HG03159 (cell line): ENCODE measurements around the gene AREG.
A peak's percentile ranks its signal among the peaks of the same experiment; 100 is the strongest.
"Not testable (repeated sequence)": the region's sequence is repeated elsewhere in the genome, so short reads cannot be mapped to it uniquely, and the experiment has no call there.

Source experiments
- ATAC-seq: cut with Tn5 transposase; IDR thresholded peaks from one replicate; pipeline ENCODE4 v1.9.1; 2021; ENCODE audit warnings: mild to moderate bottlenecking, moderate library complexity; ENCODE audit not compliant: unreplicated experiment

AREG gene, protein sequence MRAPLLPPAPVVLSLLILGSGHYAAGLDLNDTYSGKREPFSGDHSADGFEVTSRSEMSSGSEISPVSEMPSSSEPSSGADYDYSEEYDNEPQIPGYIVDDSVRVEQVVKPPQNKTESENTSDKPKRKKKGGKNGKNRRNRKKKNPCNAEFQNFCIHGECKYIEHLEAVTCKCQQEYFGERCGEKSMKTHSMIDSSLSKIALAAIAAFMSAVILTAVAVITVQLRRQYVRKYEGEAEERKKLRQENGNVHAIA

DNA sequence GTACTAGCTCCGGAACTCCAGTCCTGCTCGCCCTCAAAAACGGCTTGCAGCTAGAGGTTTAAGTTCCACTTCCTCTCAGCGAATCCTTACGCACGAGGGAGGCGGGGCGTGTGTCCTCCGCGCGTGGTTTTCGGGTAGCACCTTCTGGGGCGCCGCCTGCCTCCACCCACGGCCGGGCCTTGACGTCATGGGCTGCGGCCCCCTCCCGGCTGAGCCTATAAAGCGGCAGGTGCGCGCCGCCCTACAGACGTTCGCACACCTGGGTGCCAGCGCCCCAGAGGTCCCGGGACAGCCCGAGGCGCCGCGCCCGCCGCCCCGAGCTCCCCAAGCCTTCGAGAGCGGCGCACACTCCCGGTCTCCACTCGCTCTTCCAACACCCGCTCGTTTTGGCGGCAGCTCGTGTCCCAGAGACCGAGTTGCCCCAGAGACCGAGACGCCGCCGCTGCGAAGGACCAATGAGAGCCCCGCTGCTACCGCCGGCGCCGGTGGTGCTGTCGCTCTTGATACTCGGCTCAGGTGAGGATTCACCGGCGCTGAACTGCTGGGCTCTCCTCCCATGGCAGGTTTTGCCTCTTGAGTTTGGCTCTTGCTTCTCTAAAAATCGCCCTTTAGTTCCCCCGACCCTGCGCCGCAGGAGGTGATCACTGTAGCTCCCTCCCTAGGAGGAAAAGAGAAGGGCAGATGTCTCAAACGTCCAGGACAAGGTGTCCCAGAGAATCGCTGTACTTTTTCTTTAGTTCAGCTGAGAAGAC lies at the start of gene AREG:
Gene AREG (plus strand): TSS at position 246 of the 752 bp plus-strand sequence. CDS start 210 bp downstream, at position 456.
- ATAC-seq: peak; percentile 88

DNA sequence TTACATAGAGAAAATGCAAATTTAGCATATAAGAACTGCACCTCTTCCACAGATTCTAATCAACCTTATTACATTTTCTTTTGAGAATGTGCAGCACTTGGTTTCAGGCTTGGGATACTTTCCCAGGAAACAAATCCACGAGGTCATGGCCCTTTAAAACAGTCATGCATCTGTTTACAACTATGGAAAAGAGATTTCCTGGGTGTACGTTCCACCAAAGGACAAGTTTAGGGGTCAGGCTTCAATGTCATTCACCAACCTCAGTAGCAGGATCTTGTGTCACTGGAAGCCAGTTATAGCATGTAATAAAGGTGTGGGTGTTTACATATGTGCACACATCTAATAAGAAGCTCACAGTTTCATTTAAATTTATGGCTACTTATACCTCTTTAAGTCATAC lies 49.3 kb upstream of the AREG start:
- no peak for ATAC-seq

DNA sequence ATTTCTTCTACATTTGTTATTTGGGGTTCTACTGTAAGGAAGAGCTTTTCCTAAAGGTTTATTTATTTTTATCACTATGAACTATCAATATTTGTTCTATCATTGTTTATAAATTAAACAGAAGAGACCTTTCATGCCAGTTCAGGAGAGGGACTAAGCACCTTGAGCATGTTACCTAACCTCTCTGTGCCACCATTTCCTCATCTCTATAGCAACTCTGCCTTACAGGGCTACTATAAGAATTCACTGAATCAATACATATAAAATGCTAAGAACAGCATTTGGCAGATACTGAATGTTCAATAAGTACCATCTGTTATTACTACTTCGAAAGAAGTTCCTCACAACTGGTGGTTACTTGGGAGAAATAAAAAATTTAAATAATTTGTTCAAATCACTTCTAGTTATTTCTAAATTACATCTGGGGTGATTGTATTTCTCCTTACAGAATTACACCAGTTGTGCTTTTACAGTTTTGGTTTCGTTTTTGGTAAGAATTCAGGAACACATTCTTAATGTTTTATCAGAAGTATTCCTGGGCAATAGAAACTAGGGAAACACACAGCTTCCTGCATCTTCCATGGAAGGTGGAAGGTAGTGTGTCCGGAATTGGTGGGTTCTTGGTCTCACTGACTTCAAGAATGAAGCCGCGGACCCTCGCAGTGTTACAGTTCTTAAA lies 47.0 kb upstream of the AREG start:
- ATAC-seq: peak; percentile 50

DNA sequence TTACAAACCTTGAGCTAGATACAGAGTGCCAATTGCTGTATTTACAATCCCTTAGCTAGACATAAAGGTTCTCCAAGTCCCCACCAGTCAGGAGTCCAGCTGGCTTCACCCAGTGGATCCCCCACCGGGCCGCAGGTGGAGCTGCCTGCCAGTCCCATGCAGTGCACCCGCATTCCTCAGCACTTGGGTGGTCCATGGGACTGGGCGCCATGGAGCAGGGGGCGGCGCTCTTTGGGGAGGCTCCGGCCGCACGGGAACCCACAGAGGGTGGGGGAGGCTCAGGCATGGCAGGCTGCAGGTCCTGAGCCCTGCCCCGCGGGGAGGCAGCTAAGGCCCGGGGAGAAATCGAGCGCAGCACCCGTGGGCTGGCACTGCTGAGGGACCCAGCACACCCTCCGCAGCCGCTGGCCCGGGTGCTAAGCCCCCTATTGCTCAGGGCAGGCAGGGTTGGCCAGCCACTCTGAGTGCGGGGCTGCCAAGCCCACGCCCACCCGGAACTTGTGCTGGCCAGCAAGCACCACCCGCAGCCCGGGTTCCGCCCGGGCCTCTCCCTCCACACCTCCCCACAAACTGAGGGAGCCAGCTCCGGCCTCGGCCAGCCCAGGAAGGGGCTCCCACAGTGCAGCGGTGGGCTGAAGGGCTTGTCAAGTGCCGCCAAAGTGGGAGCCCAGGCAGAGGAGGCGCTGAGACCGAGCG lies 45.9 kb upstream of the AREG start:
- not testable (repeated sequence) for ATAC-seq

DNA sequence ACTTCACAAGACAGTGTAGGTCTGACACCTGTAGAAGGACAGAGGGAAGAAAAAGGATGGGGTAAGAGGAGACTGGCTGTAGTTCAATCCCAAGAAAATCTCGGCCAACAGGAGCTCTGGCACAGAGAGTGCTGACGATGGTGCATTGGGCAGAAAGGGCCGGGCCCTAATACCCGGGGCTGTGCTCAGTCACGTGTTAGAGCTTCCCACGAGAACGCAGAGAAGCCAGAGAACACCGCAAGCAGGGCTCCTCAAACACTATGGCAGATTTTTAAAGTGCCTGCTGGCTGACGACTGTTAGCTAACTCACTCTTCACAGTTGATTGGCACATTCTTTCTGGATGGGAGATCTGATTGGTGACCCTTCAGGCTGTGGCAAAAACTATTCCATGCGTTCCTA lies 44.5 kb upstream of the AREG start:
- no peak for ATAC-seq

DNA sequence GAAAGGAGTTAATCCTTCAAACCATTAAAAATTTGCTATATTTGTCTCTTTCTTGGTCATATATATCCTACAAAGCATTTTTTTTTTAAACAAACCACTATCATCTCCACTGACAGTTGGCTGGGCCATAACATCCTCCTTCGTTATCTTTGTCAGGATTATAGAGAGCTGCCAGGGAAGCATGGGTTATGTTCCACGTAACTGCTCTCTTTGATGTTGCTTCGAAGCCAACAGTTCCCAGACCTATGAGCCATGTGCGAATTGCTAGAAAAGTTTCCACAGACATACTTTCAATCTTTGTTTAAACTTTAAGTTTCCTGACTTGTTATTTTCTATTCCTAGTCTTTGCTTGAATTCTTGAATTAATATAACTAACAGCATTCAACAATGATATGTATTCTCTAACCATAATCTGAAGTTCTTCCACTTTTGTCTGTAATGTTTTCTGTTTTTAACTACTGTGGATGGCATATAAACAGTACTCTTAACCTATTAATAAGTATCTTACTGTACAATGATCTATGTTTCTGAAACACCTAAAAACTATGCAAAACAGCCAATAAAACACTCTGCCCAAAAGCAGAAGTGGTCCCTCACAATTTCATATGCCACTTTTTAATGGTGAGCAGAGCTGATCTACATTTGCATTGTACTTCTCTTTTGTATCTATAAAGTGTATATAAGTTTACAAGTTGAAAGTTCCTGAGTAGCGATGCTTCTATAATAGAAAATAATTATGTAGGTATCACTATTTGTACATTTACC lies 42.1 kb upstream of the AREG start:
- ATAC-seq: peak; percentile 99

DNA sequence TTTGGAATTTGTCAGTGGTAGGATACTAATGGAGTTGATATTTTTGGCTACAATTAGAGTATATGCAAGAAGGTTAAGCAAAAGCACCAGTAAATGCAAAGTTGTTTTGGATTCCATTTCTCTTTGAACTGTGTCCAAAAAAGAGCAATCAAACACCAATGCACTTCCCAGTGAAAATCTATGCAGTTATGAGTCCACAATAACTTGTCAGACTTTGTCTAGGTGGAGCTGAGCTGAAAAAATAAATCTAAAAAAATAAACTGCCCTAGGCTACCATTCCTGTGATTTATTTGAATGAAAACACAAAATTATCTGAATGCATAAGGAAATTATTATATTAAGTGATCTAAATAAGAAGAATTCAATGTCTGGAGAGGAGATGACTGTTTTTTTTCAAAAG lies 37.0 kb upstream of the AREG start:
- no peak for ATAC-seq

DNA sequence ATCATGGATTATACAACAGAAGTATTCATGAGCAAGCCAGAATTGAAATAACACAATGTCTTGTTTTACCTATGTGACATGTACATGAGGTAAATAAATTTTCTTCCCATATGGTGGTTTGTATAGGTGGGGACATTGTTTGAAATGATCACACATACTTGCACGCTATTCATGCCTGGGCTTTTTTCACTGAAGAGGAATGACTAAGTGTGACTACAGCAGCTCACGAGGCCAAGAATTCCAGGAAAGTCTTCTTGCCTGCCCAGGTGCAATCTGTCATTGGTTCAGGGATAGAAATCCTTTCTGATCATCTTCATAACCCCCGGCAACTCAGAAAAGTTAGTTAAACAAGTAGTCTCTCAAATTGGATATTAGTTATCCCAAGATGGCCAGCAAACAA lies 36.3 kb upstream of the AREG start:
- ATAC-seq: no peak

DNA sequence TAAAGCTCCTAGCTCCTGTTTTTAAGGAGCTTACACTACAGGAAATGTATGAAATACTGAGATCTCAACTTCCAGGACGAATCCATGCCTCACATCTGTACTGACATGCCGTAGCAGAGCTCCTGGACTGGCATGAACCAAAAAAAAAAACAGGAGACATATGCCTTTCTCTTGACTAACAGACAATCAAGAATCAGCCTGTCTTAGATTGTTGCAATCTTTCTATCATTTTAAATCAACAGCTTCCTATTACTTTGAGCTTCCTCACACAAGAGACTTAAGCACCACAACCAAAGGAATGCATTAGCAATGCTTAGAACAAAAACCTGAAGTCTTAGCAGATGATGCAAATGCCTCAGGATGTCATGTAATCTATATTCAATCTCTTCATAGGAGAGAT lies 34.7 kb upstream of the AREG start:
- no peak for ATAC-seq

DNA sequence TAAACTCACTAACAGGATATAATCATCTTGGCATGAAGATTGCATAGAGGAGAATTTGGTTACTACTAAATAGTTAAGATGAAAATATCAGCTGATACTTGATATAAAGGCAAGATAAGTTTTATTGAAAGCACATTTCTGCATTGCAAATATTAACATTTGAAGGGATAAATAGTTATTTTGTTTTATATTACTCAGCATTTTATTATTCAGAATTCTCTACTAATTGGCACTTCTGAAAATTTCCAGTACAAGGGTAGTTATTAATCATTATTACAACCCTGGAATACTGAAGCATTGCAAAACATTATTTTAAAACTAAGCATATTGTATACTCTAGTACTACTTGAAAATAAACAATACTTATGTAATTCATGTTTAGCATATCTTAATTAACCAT lies 32.7 kb upstream of the AREG start:
- no peak for ATAC-seq

DNA sequence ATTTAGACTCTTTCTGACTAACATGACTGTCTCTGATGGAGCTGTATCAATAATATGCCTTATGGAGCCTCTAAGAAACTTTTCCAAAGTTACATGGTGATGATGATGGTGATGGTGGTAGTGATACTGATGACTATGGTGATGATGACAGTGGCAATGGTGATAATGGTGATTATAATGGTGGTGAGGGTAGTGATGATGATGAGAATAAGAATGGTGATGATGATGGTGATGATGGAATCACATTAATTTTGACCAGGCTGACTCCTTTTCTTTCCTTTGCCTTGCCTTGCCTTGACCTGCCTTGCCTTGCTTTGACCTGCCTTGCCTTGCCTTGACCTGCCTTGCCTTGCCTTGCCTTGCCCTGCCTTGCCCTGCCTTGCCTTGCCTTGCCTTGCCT lies 31.7 kb upstream of the AREG start:
- ATAC-seq: no peak

DNA sequence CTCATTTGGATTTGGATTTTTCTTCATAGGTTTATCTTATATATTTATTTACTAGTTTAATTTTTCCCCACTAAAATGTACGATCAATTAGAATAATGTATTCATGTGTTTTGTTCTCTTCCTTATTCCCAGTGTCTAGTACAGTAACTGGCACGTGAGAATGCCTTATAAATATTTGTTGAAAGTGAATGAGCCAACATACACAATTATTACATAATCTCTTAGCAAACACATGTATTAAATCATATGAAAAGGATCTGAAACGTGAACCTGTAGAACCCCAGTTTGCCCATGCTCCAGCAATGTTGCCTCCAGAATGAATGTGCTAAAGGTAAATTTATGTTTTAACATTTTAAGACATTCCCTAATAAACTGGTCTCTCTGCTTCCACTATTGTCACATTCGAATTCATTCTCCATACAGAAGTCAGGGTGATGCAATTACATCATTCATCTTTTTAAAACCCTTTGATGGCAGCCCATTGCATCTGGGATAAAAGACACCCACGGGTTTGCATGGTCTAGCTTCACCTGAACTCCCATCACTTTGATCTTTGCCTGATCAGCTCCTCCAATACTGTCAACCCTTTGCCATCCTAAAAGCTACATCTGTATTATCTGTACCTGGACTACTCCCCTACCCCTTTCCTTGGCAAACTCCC lies 30.7 kb upstream of the AREG start:
- ATAC-seq: no peak

DNA sequence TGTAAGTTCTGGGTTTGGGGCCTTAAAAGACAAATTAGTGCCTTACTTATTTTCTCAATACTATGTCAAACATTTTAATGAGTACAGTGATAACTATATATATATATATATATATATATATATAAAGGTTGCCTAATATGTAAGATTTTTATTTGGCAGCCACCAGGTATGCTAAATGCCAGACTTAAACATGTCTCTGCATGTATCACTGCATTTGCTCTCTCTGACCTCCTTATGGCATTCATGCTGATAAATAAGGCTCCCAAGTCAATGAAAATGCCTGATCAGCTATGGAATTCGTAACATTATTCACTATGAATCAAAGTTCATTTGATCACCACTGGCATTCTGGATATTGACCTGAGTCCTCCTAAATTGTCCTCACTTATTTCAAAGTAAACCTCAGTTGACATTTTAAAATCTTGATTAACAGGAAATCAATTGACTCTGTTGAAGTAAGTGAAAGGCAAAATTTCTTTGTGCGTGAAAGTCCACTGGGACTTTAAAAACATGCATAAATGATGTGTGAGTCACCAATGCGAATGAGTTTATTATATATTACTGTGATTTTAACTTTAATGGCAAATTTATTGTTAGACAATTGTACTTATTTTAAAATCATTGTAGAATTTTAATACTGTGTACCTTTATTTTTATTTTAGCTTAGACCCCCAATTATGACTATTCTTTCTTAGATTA lies 29.2 kb upstream of the AREG start:
- no peak for ATAC-seq

DNA sequence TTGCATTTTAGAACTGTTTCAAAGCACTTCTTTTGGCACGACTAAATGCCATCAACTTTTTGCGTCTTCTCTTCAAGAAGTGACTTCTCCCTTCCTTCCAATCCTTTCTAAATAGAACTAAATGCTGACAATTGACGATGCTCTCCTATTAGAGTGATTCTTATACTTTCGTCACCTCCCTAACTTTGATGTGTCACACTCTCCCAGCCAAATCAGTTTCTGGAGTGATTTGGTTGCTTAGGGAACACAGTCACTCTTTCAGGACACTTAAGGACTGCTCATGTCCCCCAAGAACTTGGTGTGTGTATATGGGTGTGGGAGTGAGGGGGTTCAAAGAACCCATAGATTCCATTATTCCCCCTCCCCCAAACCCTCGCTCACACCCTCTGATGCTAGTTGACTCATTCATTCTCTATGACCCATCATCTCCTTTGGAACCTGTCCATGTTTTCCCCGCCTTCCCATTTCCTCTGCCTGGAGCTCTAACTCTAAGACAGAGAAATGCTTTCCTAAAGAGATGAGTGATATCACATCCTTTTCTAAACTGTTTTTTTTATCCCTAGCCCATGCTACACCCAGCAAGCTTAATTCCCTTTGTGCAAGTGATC lies 26.8 kb upstream of the AREG start:
- no peak for ATAC-seq

DNA sequence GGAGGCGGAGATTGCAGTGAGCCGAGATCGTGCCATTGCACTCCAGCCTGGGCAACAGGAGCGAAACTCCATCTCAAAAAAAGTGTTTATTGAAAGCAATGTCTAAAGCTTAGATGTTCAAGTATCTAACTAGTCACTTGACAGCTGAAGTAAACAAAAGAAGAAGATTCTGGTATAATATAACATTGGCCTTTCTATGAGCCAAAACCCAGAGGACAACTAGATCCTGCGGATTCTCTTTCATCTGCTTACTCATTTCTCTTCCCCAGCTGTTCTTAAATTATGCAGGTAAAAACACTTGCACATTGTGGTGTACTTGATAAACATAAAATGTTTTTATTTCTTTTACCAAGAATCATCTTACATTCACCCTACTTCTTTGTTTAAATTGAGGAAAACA lies 24.1 kb upstream of the AREG start:
- no peak for ATAC-seq

DNA sequence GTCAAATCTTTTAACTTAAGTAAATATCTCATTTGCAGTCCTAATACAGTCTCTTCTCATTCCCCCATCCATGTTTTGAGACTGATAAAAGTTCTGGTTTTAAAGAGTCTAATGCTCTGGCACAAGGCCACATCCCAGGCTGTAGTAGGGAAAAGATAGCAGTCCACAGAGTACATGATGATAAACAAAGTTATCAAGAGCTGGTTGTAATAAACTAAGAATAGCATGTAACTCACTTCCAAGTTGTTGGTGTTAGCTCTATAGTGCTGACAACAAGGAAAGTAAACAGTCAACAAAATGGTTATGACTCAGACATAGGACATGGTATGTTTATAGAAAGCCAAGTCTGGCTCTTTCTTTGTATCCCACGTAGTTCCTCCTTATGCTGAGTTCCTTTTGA lies 21.8 kb upstream of the AREG start:
- ATAC-seq: no peak

DNA sequence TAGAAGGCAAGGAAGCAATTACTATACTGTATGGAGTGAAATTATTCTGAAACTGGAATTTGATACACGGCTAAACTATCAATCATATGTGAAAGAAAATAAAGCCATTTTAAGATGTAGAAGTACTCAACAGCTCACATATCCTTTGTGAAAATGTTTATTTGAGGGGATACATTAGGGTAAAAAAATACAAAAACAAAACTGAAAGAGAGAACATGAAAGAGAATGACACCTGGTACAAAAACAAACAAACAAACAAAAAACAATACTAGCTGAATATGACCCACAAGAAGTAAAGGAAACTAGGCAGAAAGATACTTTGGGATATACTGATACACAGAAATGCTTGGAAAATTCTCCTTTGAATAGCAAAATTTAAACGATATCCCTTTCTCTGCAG lies 20.8 kb upstream of the AREG start:
- ATAC-seq: no peak

DNA sequence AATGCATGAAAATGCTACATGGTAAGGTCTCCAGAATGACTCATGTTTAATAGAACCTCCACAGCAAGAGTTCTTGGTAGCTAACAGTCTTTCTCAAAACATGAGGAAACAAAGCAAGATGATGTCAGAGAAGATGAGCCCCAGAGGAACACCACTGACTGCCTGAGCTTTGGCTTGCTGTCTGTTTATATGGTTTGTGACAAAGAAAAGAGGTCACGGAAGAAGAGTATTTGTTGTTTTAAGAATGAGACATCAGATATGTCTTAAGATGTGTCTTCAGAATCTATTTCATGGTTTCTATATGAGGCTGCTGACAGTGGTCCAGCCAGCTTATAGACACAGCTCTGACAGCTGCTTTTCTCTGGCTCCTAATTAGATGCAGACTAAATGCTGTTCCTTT lies 18.8 kb upstream of the AREG start:
- ATAC-seq: no peak

DNA sequence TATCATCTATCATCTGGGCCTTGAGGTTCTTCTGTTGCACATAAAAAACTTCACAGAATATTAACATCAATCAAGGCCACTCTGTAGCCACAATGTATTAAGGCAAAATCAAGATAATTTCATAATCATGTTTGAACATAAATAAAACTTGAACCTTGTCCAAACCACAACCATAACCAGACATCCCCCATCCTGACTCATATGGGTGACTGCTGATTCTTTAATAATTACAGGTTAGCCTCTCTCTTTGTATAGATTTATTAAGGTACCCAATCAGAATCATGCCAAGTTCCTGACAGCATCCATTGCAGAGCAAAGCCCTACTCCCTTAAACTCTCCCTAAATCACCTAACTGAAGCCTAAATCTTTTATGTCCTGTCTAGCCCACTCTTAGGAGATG lies 16.7 kb upstream of the AREG start:
- no peak for ATAC-seq
